B cell (primary cell): ENCODE measurements around the gene TNFSF8. TPM values are rescaled to one million over a fixed set of nuclear protein-coding genes. Genes with fewer than 3 reads are reported as not detected.

ENCODE experiments used
- ATAC-seq: fragments of 200-7000 bp; cut with Tn5 transposase; one replicate; pipeline ENCODE4 v1.10.0; 2021; ENCODE audit warnings: low read depth, mild to moderate bottlenecking, moderate number of reproducible peaks, moderate library complexity
- CTCF ChIA-PET: fragments of 350-600 bp; sonication (Branson Sonifier 250); formaldehyde crosslinking; loops from one replicate; lab custom pipeline; 2021; ENCODE audit warnings: antibody characterized with exemption, inconsistent platforms; lab: Charles Lee
- POLR2A ChIA-PET: fragments of 350-600 bp; sonication (Branson Sonifier 250); formaldehyde crosslinking; loops from one replicate; lab custom pipeline; 2021; ENCODE audit warnings: antibody characterized with exemption; lab: Charles Lee
- DNase-seq: peaks from one replicate; pipeline ENCODE4 v3.0.0; 2013
- H2AFZ ChIP-seq: 2 replicates; pipeline ENCODE4 v1.6.1; 2012; ENCODE audit warnings: mild to moderate bottlenecking, low read depth, low read length; ENCODE audit not compliant: insufficient read depth, poor library complexity, severe bottlenecking
- H3K27ac ChIP-seq, 2 donors: 1 replicate in 1 of 2; 2 replicates in 1 of 2; pipeline ENCODE4 v1.5.1; 2012 to 2013; ENCODE audit warnings: low read length in 2 of 2, mild to moderate bottlenecking in 2 of 2, moderate library complexity in 1 of 2
- H3K27me3 ChIP-seq, 4 experiments: fragments of 200-600 bp in 1 of 4; sonication (generic) in 1 of 4; replicated peaks in 1 of 4; 1 replicate in 2 of 4; 2 replicates in 2 of 4; pipeline versions ENCODE4 v1.6.1 to v1.7.0; 2013 to 2016; ENCODE audit warnings: low read length in 3 of 4, mild to moderate bottlenecking in 2 of 4, mixed read lengths in 1 of 4, moderate library complexity in 1 of 4; ENCODE audit not compliant: insufficient read depth in 4 of 4, control insufficient read depth in 3 of 4; ENCODE audit errors: control extremely low read depth in 1 of 4
- H3K36me3 ChIP-seq, 2 experiments: replicated peaks in 1 of 2; 1 replicate in 1 of 2; 2 replicates in 1 of 2; pipeline versions ENCODE4 v1.6.1 to v1.7.1; 2013; ENCODE audit warnings: low read length in 1 of 2; ENCODE audit not compliant: insufficient read depth in 2 of 2, control insufficient read depth in 1 of 2; ENCODE audit errors: control extremely low read depth in 1 of 2, extremely low read depth in 1 of 2
- H3K4me1 ChIP-seq, 2 donors: fragments of 200-600 bp in 1 of 2; sonication (generic) in 1 of 2; 1 replicate in 1 of 2; 2 replicates in 1 of 2; pipeline versions ENCODE4 v1.5.1 to v1.6.1; 2013 to 2017; ENCODE audit warnings: low read length in 2 of 2; ENCODE audit not compliant: control insufficient read depth in 2 of 2, insufficient read depth in 2 of 2
- H3K4me2 ChIP-seq: replicated peaks from 2 replicates; pipeline ENCODE3; 2012; ENCODE audit warnings: mild to moderate bottlenecking, low read depth, low read length; ENCODE audit not compliant: poor library complexity, severe bottlenecking
- H3K4me3 ChIP-seq, 5 experiments: fragments of 200-600 bp in 1 of 5; sonication (generic) in 1 of 5; 1 replicate in 3 of 5; 2 replicates in 2 of 5; pipeline versions ENCODE4 v1.5.1 to v1.7.0; 2011 to 2016; ENCODE audit warnings: low read length in 4 of 5, mild to moderate bottlenecking in 4 of 5, low read depth in 2 of 5, control low read depth in 1 of 5, moderate library complexity in 1 of 5; ENCODE audit not compliant: insufficient read depth in 1 of 5; ENCODE audit errors: control extremely low read depth in 1 of 5, extremely low read depth in 1 of 5
- H3K79me2 ChIP-seq: fragments of 200-600 bp; sonication (generic); one replicate; pipeline ENCODE4 v1.6.0; 2016; ENCODE audit warnings: low read length; ENCODE audit not compliant: control insufficient read depth, insufficient read depth
- H3K9ac ChIP-seq: fragments of 200-600 bp; sonication (generic); 2 replicates; pipeline ENCODE4 v1.6.1; 2017; ENCODE audit warnings: mild to moderate bottlenecking, low read length, moderate library complexity
- H3K9me3 ChIP-seq, 3 donors: one replicate each; pipeline versions ENCODE4 v1.6.1 to v1.7.1; 2013; ENCODE audit warnings: low read length in 2 of 3; ENCODE audit not compliant: control insufficient read depth in 2 of 3, insufficient read depth in 1 of 3; ENCODE audit errors: control extremely low read depth in 1 of 3
- H4K20me1 ChIP-seq: 2 replicates; pipeline ENCODE4 v1.6.0; 2012; ENCODE audit warnings: mild to moderate bottlenecking, low read length; ENCODE audit not compliant: insufficient read depth, control insufficient read depth, poor library complexity, severe bottlenecking
- H3K27ac Mint-ChIP-seq: one replicate; pipeline ENCODE4 v1.8.0; 2021; ENCODE audit warnings: mixed read lengths
- H3K27me3 Mint-ChIP-seq: one replicate; pipeline ENCODE4 v1.8.0; 2021; ENCODE audit warnings: mixed read lengths
- H3K4me1 Mint-ChIP-seq: one replicate; pipeline ENCODE4 v1.8.0; 2021; ENCODE audit warnings: mixed read lengths
- H3K4me3 Mint-ChIP-seq: one replicate; pipeline ENCODE4 v1.8.0; 2021; ENCODE audit warnings: mixed read lengths
- H3K9me3 Mint-ChIP-seq: one replicate; pipeline ENCODE4 v1.8.0; 2022; ENCODE audit warnings: mixed read lengths; ENCODE audit not compliant: insufficient read depth
- EZH2 ChIP-seq: IDR thresholded peaks from 2 replicates; pipeline ENCODE4 v1.6.1; 2012; ENCODE audit warnings: borderline replicate concordance, low read depth, mild to moderate bottlenecking, moderate library complexity, low read length; ENCODE audit not compliant: insufficient read depth, poor library complexity, severe bottlenecking
- WGBS: methylation state at CpG from one replicate; pipeline ENCODE4 v1.1.5; 2013; ENCODE audit warnings: missing lambda C conversion rate; ENCODE audit not compliant: insufficient coverage; 5-methylcytosine and 5-hydroxymethylcytosine counted together
- intact Hi-C: fragments of 100-400 bp; cut with micrococcal nuclease; formaldehyde crosslinking; loops from one replicate; pipeline ENCODE4 v1.10.0; 2022
- polyA plus RNA-seq: library from polyadenylated mRNA; depleted of rRNA; stranded (reverse); fragments of >200 nt; gene quantifications from 2 replicates; pipeline ENCODE4 v1.2.3, GENCODE V29; 2012
- total RNA-seq, 2 donors: library from RNA; stranded (reverse); fragments of 120-200 nt in 1 of 2; gene quantifications; 1 replicate in 1 of 2; 2 replicates in 1 of 2; pipeline versions ENCODE4 v1.2.3 to v1.2.4, GENCODE V29; 2013 to 2022
- TF ChIP-seq, protein P1 (sequence below): fragments of 200-600 bp; IDR thresholded peaks from one replicate; pipeline ENCODE4 v1.8.0; 2022; ENCODE audit warnings: antibody characterized with exemption, mild to moderate bottlenecking

TNFSF8 gene
- total and polyA plus RNA-seq, 2 donors (not counting 1 experiment from before 2014, with no cell fraction given) = 1.6 to 2.6 TPM

GRCh38 chr9:114894206-114894605 lies 36.2 kb downstream of the TNFSF8 start:
- no peaks in the 10 kb centered on the region for H3K36me3 ChIP-seq
- H3K9ac ChIP-seq = no peak overlapping the region
- no peak for DNase-seq
- Mint-ChIP-seq H3K9me3 (peaks cover 9% of the 10 kb centered on the region), H3K4me1 (peaks cover 55% of the 10 kb centered on the region), H3K4me3 (peak overlapping the region; percentile 30), H3K27ac (peak overlapping the region; percentile 69), H3K27me3 (no peaks in the 10 kb centered on the region)
- POLR2A ChIA-PET = no interaction called here
- no peak overlapping the region for H3K4me3 ChIP-seq
- no peak for ATAC-seq
- peak overlapping the region; percentile 30 for H3K4me2 ChIP-seq
- H3K27ac ChIP-seq = peak overlapping the region; percentile 37 to 45
- intact Hi-C loops = loop anchor here (5.0 kb wide), 1 partner anchor 38 kb away; the partner anchor contains the start of gene TNFSF8
- no peaks in the 10 kb centered on the region for H3K27me3 ChIP-seq
- peaks cover 0 to 3% (median 0%) of the 10 kb centered on the region in 3 donors for H3K9me3 ChIP-seq
- 76% methylated on average over 3 of the region's 3 CpGs for WGBS
- H3K79me2 ChIP-seq = no peaks in the 10 kb centered on the region
- H4K20me1 ChIP-seq = no peaks in the 10 kb centered on the region
- CTCF ChIA-PET = no interaction called here
- TF ChIP-seq, protein P1, sequence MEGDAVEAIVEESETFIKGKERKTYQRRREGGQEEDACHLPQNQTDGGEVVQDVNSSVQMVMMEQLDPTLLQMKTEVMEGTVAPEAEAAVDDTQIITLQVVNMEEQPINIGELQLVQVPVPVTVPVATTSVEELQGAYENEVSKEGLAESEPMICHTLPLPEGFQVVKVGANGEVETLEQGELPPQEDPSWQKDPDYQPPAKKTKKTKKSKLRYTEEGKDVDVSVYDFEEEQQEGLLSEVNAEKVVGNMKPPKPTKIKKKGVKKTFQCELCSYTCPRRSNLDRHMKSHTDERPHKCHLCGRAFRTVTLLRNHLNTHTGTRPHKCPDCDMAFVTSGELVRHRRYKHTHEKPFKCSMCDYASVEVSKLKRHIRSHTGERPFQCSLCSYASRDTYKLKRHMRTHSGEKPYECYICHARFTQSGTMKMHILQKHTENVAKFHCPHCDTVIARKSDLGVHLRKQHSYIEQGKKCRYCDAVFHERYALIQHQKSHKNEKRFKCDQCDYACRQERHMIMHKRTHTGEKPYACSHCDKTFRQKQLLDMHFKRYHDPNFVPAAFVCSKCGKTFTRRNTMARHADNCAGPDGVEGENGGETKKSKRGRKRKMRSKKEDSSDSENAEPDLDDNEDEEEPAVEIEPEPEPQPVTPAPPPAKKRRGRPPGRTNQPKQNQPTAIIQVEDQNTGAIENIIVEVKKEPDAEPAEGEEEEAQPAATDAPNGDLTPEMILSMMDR = no peak
- no peak for TF ChIP-seq EZH2
- H3K4me1 ChIP-seq = peaks cover 65 to 68% of the 10 kb centered on the region in 2 donors
- no peak overlapping the region for H2AFZ ChIP-seq

DNA sequence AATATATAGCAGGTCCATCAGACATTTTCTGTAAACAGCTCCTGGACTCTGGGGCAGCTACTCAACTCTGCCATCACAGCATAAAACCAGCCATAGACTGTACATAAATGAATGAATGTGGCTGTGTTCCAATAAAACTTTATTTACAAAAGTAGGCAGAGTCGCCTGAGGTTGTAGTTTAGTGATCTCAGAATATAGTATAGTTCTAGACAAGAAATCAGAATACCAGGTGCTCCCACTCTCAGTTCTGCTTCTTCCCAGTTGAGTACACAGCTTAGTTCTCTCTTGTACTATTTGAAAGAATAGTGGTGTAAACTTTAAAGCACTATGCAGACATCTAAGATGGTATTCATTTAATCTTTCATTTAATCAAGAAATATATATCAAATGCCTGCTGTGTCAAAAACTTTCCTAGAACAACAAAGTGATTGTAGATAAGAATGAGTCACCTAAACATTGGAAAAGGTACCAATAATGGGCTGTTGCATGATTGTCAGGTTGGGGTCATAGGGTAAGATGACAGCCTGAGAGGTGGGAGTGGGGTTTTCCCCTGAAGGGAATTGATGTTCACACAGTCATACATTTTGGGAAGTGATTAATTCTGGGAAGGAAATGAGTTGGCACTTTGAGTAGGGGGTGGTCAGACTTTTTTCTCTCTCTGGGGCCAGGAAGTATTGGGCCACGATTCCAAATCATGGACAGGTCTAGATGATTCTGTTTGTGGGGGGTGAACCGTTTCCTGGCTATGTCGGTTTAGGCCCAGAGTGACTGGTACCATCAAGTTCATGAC lies 37.0 kb downstream of the TNFSF8 start:
- POLR2A ChIA-PET = no interaction called here
- peak overlapping the region; percentile 30 for H3K4me3 Mint-ChIP-seq

More for the DNA sequence above, 37.0 kb downstream of the TNFSF8 start:
- Histone ChIP-seq H3K27me3 (no peaks in the 10 kb centered on the region), H2AFZ (no peak overlapping the region), H3K36me3 (no peaks in the 10 kb centered on the region), H3K4me1 (peaks cover 62 to 67% of the 10 kb centered on the region in 2 donors), H3K4me2 (peak overlapping the region; percentile 30), H3K27ac (peak overlapping the region; percentile 37 to 45), H4K20me1 (no peaks in the 10 kb centered on the region), H3K79me2 (no peaks in the 10 kb centered on the region), H3K4me3 (no peak overlapping the region), H3K9me3 (peaks cover 0 to 3% (median 0%) of the 10 kb centered on the region in 3 donors), H3K9ac (no peak overlapping the region)
- TF ChIP-seq, protein P1 = no peak
- TF ChIP-seq EZH2 = no peak
- peak; percentile 72 for DNase-seq
- intact Hi-C loops = loop anchor here (5.0 kb wide), 1 partner anchor 39 kb away; the partner anchor contains the start of gene TNFSF8
- peak overlapping the region; percentile 69 for H3K27ac Mint-ChIP-seq
- H3K9me3 Mint-ChIP-seq = peaks cover 9% of the 10 kb centered on the region
- peaks cover 62% of the 10 kb centered on the region for H3K4me1 Mint-ChIP-seq
- WGBS = 28% methylated on average over 3 of the region's 4 CpGs
- no peaks in the 10 kb centered on the region for H3K27me3 Mint-ChIP-seq
- peak; percentile 82 for ATAC-seq
- CTCF ChIA-PET = interaction anchor here (1.1 to 1.4 kb wide), 2 partner anchors 14 to 17 kb away, joined by 5 to 7 read pairs; no protein-coding TSS in a partner anchor
